Superior temporal gyrus (tissue), 1 donor: ENCODE results near the gene IGSF9B.

Experiments used
- DNase-seq: peaks from one replicate; pipeline ENCODE4 v3.0.0-alpha.2; 2016; ENCODE audit errors: extremely low spot score

The IGSF9B gene

DNA sequence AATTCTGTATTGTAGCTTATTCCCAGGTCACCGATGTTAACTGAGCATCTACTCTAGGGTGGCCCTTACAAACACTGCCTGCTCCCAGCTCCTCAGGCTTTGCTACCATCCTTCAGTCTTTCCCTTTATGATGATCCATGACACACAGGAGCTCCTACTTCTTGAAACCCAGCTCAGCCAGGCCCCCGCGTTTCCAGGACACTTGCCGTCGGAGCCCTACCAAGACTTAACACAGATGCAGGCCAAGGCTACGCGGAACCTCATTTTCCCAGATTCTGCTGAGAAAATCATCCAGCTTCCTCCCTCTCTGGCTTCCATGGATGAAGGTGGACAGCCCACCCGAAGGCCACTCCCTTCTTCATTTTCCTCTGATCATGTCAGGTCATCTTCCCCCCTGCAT is 18.6 kb downstream of the IGSF9B start:
- DNase-seq: no peak

DNA sequence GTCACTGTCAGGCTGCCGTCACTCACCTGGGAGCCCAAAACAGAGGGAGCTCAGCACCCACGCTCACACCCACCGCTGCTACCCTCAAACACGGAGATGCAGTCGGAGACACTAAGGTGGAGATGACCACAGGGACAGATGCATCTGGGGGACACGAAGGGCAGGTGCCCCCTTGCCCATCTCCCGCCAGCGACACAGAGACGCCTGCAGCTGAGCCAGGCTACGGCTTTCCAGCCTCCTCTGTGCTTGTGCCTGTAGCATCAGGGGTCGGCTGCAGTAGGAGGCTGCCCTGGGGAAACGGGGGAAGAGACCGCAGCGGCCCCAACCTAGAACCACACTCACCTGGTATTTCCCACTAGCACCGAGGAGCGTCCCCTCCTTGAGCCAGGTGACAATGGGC is 19.3 kb downstream of the IGSF9B start:
- no peak for DNase-seq

GRCh38 chr11:133937015-133937414 is 19.8 kb downstream of the IGSF9B start:
- DNase-seq: no peak

- DNase-seq: no peak
Measured at GRCh38 chr11:133936592-133936991, 20.2 kb downstream of the IGSF9B start.

DNA sequence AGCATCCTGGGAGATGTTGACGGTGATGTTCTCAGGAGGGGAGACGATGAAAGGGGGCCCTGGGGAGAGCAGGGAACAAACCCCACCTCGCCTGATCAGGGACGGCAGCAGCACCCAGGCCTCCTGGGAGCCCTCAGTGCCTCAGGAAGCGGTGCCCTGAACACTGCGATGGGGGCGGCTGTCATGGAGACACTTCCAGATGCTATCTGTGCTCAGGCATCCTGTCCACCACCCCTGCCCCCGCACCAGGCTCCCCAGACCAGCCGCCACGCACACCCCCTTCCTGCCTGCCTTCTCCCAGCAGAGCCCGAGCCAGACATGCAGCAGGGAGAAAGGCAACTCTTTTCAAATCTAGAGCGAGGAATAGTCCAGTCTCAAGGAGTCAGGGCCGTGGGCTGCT is 20.6 kb downstream of the IGSF9B start:
- DNase-seq: no peak

DNA sequence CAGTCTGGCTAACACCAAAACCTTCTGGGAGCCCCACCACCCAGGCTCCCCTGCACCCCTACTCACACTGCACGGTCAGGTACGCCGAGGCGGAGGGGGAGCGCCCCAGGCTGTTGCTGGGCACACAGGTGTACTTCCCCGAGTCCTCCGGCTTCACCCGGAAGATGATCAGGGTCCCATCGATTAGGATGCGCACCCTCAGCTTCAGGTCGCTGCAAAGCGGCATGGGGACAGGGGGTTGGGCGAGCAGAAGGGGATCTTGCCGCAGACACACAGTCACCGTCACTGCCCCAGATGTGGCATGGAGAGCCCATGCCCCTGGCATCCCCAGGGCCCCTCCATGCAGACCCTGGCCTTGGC is 21.2 kb downstream of the IGSF9B start:
- DNase-seq: no peak

- peak; percentile 99 for DNase-seq
Measured at GRCh38 chr11:133934599-133935550, 21.9 kb downstream of the IGSF9B start.

DNA sequence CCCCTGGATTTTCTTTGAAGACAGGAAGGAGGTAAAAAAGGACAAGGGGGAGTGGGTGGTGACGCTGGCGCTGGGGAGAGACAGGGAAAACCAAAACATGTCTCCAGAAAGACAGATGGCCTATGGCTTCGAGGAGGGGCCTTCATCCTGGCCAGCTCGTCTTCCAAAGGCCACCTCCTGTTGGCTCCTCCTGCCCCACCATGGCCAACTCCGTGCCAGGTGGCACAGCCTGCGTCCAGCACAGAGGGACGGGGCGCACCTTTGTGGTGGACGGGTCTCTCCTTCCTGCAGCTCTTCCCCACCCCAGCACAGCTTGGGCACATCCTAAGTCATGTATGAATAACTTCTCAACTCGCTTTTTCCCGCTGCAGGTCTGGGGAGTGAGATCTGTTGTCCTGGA is 22.7 kb downstream of the IGSF9B start:
- no peak for DNase-seq

GRCh38 chr11:133931449-133932060 is 25.2 kb downstream of the IGSF9B start:
- DNase-seq: no peak

- no peak for DNase-seq
Measured at GRCh38 chr11:133930767-133931448, 25.9 kb downstream of the IGSF9B start.

GRCh38 chr11:133930053-133930766 is 26.6 kb downstream of the IGSF9B start:
- DNase-seq: no peak

- no peak for DNase-seq
Measured at GRCh38 chr11:133929401-133930052, 27.2 kb downstream of the IGSF9B start.

DNA sequence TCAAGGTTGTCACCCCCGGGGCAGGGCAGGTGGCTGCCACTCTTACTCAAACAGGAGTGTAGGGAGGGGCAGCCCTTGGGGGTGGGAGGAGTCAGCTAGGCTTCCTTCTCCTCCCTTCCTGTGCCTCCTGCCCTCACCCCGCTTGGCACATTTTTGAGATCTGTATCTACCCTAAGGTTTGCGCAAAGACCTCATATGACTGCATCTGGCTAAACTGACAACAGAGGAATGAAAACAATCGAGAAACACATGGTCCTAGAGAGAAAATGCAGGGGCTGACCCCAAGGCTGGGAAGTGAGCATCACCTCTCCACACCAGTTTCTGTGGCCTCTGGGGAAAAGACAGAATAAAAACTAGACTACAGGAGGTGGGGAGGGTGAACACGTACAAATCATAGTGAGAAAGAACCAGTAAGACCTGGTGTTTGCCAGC is 28.1 kb downstream of the IGSF9B start:
- DNase-seq: no peak

DNA sequence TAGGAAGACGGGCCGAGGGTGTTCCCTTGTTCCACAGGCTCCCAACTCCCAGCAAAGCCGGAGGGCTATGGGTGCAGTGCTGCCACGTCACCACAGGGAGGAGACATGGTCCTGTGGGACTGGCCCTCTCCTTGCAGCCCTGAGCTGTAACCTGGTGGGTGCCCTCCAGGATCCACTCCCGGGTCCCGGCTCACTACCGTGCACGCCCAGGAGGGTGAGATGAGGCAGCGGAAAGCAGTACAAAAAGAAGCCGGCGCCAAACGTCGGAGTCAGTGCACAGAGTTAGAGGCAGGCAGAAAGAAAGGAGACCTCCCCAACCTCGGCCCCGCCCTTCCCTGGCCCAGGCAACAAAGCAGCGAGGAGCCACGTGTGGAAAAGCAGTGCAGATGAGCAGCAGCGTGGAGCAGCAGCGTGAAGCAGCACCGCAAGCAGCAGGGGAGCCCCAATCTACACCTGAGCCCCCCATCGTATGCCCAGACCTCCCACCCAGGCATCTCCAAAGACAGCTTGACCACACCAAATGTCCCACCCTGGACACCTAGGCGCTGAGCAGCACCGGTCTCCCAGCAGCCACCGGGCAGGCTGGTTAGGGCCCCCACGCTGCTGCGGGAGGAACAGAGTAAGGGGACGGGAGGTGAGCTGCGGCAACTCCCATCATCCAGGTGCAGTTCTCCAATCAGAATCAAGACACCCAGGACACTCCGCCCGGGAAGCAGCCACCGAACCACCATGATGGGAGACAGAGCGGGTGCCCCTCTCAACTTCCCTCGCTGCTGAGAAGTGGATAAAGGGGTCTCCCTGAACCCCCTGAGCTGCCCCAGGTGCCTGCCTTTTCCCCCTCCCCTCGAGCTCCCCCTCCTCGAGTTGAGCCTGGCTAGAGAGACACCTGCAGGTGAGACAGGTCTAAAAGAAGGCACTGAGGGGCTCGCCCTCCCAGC is 28.8 kb downstream of the IGSF9B start:
- peak; percentile 78 for DNase-seq

- DNase-seq: no peak
Measured at GRCh38 chr11:133926466-133927246, 30.1 kb downstream of the IGSF9B start.

GRCh38 chr11:133925756-133926155 is 31.0 kb downstream of the IGSF9B start:
- DNase-seq: no peak

GRCh38 chr11:133924661-133925060 is 32.1 kb downstream of the IGSF9B start:
- DNase-seq: no peak

- no peak for DNase-seq
Measured at GRCh38 chr11:133922078-133922870, 34.5 kb downstream of the IGSF9B start.

DNA sequence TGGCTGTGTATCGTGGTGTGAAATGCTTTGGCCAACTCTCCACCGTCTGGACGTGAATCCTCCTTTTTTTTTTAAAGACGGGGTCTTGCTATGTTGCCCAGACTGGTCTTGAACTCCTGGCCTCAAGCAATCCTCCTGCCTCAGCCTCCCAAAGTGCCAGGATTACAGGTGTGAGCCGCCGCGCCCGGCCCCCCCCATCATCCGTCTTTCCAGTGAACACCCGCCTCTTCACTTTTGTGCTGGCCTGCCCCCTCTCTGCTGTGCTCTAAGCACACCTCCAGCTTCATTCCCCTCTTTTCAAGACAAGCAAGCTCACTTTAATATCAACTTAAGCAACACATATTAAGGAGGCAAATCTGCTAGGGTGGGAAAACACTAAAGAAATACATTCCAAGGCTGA is 35.3 kb downstream of the IGSF9B start:
- no peak for DNase-seq
